GM12874 (cell line): ENCODE data around the gene F13A1.

Source experiments
- TF ChIP-seq, protein P1 (sequence below): IDR thresholded peaks from 2 replicates; pipeline ENCODE4 v1.5.1; 2011; ENCODE audit warnings: low read depth, mild to moderate bottlenecking, control low read depth, low read length, moderate library complexity; ENCODE audit not compliant: insufficient read depth

Gene F13A1

DNA sequence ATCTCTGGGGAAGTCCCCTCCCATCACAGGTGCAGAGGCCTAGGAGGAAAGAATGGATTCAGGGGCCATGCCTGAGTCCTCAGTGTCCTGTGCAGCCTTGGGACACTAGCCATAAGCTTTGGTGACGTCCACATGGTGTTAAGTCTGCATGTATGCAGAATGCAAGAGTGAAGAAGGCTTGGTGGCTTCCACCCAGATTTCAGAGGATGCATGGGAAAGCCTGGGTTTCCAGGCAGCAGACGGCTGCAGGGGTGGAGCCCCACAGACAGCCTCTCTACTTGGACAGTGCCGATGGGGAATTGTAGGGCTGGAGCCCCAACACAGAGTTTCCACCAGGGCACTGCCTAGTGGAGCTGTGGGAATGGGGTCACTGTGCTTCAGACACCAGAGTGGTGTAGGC lies 196.7 kb downstream of the F13A1 start:
- TF ChIP-seq, protein P1, sequence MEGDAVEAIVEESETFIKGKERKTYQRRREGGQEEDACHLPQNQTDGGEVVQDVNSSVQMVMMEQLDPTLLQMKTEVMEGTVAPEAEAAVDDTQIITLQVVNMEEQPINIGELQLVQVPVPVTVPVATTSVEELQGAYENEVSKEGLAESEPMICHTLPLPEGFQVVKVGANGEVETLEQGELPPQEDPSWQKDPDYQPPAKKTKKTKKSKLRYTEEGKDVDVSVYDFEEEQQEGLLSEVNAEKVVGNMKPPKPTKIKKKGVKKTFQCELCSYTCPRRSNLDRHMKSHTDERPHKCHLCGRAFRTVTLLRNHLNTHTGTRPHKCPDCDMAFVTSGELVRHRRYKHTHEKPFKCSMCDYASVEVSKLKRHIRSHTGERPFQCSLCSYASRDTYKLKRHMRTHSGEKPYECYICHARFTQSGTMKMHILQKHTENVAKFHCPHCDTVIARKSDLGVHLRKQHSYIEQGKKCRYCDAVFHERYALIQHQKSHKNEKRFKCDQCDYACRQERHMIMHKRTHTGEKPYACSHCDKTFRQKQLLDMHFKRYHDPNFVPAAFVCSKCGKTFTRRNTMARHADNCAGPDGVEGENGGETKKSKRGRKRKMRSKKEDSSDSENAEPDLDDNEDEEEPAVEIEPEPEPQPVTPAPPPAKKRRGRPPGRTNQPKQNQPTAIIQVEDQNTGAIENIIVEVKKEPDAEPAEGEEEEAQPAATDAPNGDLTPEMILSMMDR: no peak

DNA sequence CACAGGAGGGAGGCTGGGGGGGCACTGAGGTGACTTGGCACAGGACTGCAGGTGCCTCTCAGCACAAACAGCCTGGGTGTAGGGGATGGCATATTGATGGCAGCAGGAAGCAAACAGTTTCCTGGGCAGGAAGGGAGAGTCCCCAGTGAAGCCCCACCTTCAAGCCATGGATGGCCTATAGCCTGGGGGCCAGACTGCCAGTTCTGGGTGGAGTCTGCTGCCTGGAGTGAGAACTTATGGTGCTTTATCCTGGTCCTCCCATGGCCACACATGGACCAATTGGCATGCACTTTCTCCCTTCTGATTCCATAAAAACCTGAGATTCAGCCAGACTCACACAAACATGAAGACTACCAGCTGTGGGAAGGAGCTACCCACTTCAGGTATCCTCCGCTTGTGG lies 198.5 kb downstream of the F13A1 start:
- TF ChIP-seq, protein P1: no peak

DNA sequence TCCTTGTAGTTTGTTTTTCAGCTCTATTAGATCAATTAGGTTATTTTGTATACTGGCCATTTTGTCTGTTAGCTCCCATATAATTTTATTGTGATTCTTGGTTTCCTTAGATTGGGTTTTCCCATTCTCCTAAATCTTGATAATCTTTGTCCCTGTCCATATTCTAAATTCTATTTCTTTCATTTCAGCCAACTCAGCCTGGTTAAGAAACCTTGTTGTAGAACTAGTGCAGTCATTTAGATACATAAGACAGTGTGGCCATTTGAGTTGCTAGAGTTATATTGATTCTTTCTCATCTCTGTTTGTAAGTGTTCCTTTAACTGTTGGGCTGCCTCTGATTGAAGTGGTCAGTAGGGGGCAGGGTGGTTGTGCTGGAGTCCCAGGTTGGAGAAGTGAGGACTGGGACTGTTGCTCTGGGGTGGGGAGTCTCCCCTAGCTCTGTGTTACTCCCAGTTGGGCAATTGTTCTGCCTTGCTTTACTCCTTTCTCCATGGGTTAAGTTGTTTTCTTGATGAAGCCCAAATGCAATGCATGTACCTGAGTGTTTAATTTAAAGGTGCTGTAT lies 214.9 kb downstream of the F13A1 start:
- TF ChIP-seq, protein P1: peak; percentile 35
